ENCODE data around the gene FAM89A.
"Not testable (repeated sequence)": the region's sequence is repeated elsewhere in the genome, so short reads cannot be mapped to it uniquely, and the experiment has no call there.

Gene FAM89A

GRCh38 chr1:231029841-231030240, 10.2 kb downstream of the FAM89A start:
- no peak for DNase-seq

- DNase-seq: not testable (repeated sequence)
Measured at GRCh38 chr1:231029247-231029646, 10.8 kb downstream of the FAM89A start.

GRCh38 chr1:231028682-231029081, 11.4 kb downstream of the FAM89A start:
- DNase-seq: no peak

- DNase-seq: no peak
Measured at GRCh38 chr1:231027971-231028370, 12.1 kb downstream of the FAM89A start.

GRCh38 chr1:231027136-231027925, 12.7 kb downstream of the FAM89A start:
- no peak for DNase-seq

- no peak for DNase-seq
Measured at GRCh38 chr1:231026576-231026975, 13.5 kb downstream of the FAM89A start.

- no peak for DNase-seq
Measured at GRCh38 chr1:231023150-231023549, 16.9 kb downstream of the FAM89A start.

- not testable (repeated sequence) for DNase-seq
Measured at GRCh38 chr1:231022543-231022942, 17.5 kb downstream of the FAM89A start.

- DNase-seq: no peak
Measured at GRCh38 chr1:231021540-231022031, 18.5 kb downstream of the FAM89A start.

GRCh38 chr1:231020816-231021215, 19.2 kb downstream of the FAM89A start:
- DNase-seq: no peak

- peak; percentile 16 for DNase-seq
Measured at GRCh38 chr1:231020139-231020601, 19.9 kb downstream of the FAM89A start.

- DNase-seq: no peak
Measured at GRCh38 chr1:231019711-231020110, 20.3 kb downstream of the FAM89A start.

GRCh38 chr1:231016966-231017365, 23.1 kb downstream of the FAM89A start:
- no peak for DNase-seq

GRCh38 chr1:231016234-231016633, 23.8 kb downstream of the FAM89A start:
- DNase-seq: no peak

- DNase-seq: no peak
Measured at GRCh38 chr1:231013391-231014015, 26.6 kb downstream of the FAM89A start.

GRCh38 chr1:231011963-231012362, 28.1 kb downstream of the FAM89A start:
- peak; percentile 14 for DNase-seq

- DNase-seq: no peak
Measured at GRCh38 chr1:231011360-231011759, 28.7 kb downstream of the FAM89A start.

- not testable (repeated sequence) for DNase-seq
Measured at GRCh38 chr1:231007535-231007934, 32.5 kb downstream of the FAM89A start.

- no peak for DNase-seq
Measured at GRCh38 chr1:231001892-231002291, 38.2 kb downstream of the FAM89A start.

GRCh38 chr1:231000639-231001038, 39.4 kb downstream of the FAM89A start:
- peak; percentile 20 for DNase-seq

GRCh38 chr1:231000201-231000600, 39.9 kb downstream of the FAM89A start:
- DNase-seq: no peak

- DNase-seq: no peak
Measured at GRCh38 chr1:230994860-230995259, 45.2 kb downstream of the FAM89A start.

- DNase-seq: no peak
Measured at GRCh38 chr1:230992100-230992774, 47.8 kb downstream of the FAM89A start.

GRCh38 chr1:230987448-230987847, 52.6 kb downstream of the FAM89A start:
- no peak for DNase-seq
